Esophagus (tissue), 2 donors: Measurements from ENCODE around the gene HOMER2. TPM values are rescaled to one million over a fixed set of nuclear protein-coding genes. Genes with fewer than 3 reads are reported as not detected.
"Not testable (repeated sequence)": the region's sequence is repeated elsewhere in the genome, so short reads cannot be mapped to it uniquely, and the experiment has no call there.

ENCODE experiments used
- H3K27ac ChIP-seq, 2 donors: one replicate each; pipeline ENCODE4 v1.5.1; 2013; ENCODE audit warnings: low read depth in 2 of 2, mild to moderate bottlenecking in 2 of 2, inconsistent platforms in 1 of 2, low read length in 1 of 2, moderate library complexity in 1 of 2
- H3K27me3 ChIP-seq, 2 donors: one replicate each; pipeline ENCODE4 v1.6.1; 2013; ENCODE audit warnings: low read length in 2 of 2, control low read depth in 1 of 2, mild to moderate bottlenecking in 1 of 2; ENCODE audit not compliant: insufficient read depth in 2 of 2, control insufficient read depth in 1 of 2
- H3K36me3 ChIP-seq, 2 donors: one replicate each; pipeline ENCODE4 v1.6.1; 2013; ENCODE audit warnings: low read length in 1 of 2; ENCODE audit not compliant: control insufficient read depth in 2 of 2, insufficient read depth in 2 of 2
- H3K4me1 ChIP-seq, 2 donors: one replicate each; pipeline ENCODE4 v1.6.1; 2013; ENCODE audit warnings: low read length in 1 of 2; ENCODE audit not compliant: control insufficient read depth in 2 of 2, insufficient read depth in 2 of 2
- H3K4me3 ChIP-seq, 2 donors: one replicate each; pipeline ENCODE4 v1.5.1; 2013; ENCODE audit warnings: low read length in 2 of 2, mild to moderate bottlenecking in 2 of 2, low read depth in 1 of 2, moderate library complexity in 1 of 2
- H3K9me3 ChIP-seq, 2 donors: one replicate each; pipeline ENCODE4 v1.6.1; 2013; ENCODE audit warnings: mild to moderate bottlenecking in 2 of 2, low read depth in 1 of 2, low read length in 1 of 2, moderate library complexity in 1 of 2; ENCODE audit not compliant: control insufficient read depth in 2 of 2, insufficient read depth in 1 of 2
- WGBS, 2 donors: extraction: QIAGEN DNeasy Blood & Tissue Kit; methylation state at CpG; one replicate each; pipeline ENCODE4 v1.1.7; 2013; 5-methylcytosine and 5-hydroxymethylcytosine counted together
- polyA plus RNA-seq, 2 donors: library from polyadenylated mRNA; stranded (reverse); fragments of 200-250 nt; gene quantifications; one replicate each; pipeline ENCODE4 v1.2.3, GENCODE V29; 2013
- donor health status: healthy with polysubstance abuse.
- donor health status: Bipolar disorder and iron deficiency.

HOMER2 gene
- 10 to 100 TPM; 13.8 to 23.0 TPM for polyA plus RNA-seq

GRCh38 chr15:82952158-82953081 lies at the start of gene HOMER2:
Gene HOMER2, minus strand, starts transcription at chr15:82952720. Its CDS starts 185 bp downstream, at chr15:82952535.
- peak within 1 kb of the TSS in 1 of 2 donors; percentile 69 for H3K27ac ChIP-seq

GRCh38 chr15:83000672-83001031 lies 48.1 kb upstream of the HOMER2 start:
- H3K27ac ChIP-seq, H3K4me1 ChIP-seq, H3K9me3 ChIP-seq, H3K4me3 ChIP-seq, H3K36me3 ChIP-seq, H3K27me3 ChIP-seq: not testable (repeated sequence)
- WGBS, 2 donors = 90 to 94% methylated on average over 3 of the region's 3 CpGs

More at GRCh38 chr15:82952158-82953081, at the start of gene HOMER2:
- H3K9me3 ChIP-seq = no peaks in the 10 kb centered on the region
- H3K4me3 ChIP-seq = peak within 1 kb of the TSS; percentile 60 to 86
- peaks cover 0 to 9% of the 10 kb centered on the region in 2 donors for H3K4me1 ChIP-seq
- no peaks in the 10 kb centered on the region for H3K27me3 ChIP-seq
- no peaks in the 10 kb centered on the region for H3K36me3 ChIP-seq
- 1 to 2% methylated on average over 81 to 119 of the region's 119 CpGs for WGBS, 2 donors

GRCh38 chr15:82999905-83000671 lies 47.6 kb upstream of the HOMER2 start:
- Histone ChIP-seq H3K27me3 (no peaks in the 10 kb centered on the region), H3K36me3 (no peaks in the 10 kb centered on the region), H3K9me3 (no peaks in the 10 kb centered on the region), H3K4me1 (no peaks in the 10 kb centered on the region), H3K4me3 (peak overlapping the region; percentile 19 to 41), H3K27ac (peak overlapping the region in 1 of 2 donors; percentile 20)
- WGBS, 2 donors = 10 to 11% methylated on average over 6 of the region's 6 CpGs

- no peak overlapping the region for H3K4me3 ChIP-seq
- H3K4me1 ChIP-seq = no peaks in the 10 kb centered on the region
- no peak overlapping the region for H3K27ac ChIP-seq
- H3K27me3 ChIP-seq = no peaks in the 10 kb centered on the region
- 83 to 89% methylated on average over 6 of the region's 6 CpGs for WGBS, 2 donors
- H3K9me3 ChIP-seq = no peaks in the 10 kb centered on the region
- H3K36me3 ChIP-seq = no peaks in the 10 kb centered on the region
These were observed 46.9 kb upstream of the HOMER2 start for GRCh38 chr15:82999426-82999825.

- WGBS, 2 donors = 61 to 68% methylated on average over 3 of the region's 3 CpGs
- no peaks in the 10 kb centered on the region for H3K27me3 ChIP-seq
- no peaks in the 10 kb centered on the region for H3K9me3 ChIP-seq
- H3K36me3 ChIP-seq = no peaks in the 10 kb centered on the region
- H3K4me3 ChIP-seq = no peak overlapping the region
- no peaks in the 10 kb centered on the region for H3K4me1 ChIP-seq
- no peak overlapping the region for H3K27ac ChIP-seq
These were observed 43.4 kb upstream of the HOMER2 start for GRCh38 chr15:82995938-82996337.

- Histone ChIP-seq H3K27me3 (no peaks in the 10 kb centered on the region), H3K4me1 (no peaks in the 10 kb centered on the region), H3K36me3 (no peaks in the 10 kb centered on the region), H3K27ac (no peak overlapping the region), H3K4me3 (no peak overlapping the region), H3K9me3 (no peaks in the 10 kb centered on the region)
- 74 to 82% methylated on average over 2 of the region's 2 CpGs for whole genome bisulfite sequencing, 2 donors
These were observed 42.6 kb upstream of the HOMER2 start for GRCh38 chr15:82995076-82995475.

GRCh38 chr15:82993144-82993543 lies 40.6 kb upstream of the HOMER2 start:
- no peaks in the 10 kb centered on the region for H3K9me3 ChIP-seq
- no peaks in the 10 kb centered on the region for H3K4me1 ChIP-seq
- H3K4me3 ChIP-seq = no peak overlapping the region
- no peaks in the 10 kb centered on the region for H3K36me3 ChIP-seq
- H3K27ac ChIP-seq = no peak overlapping the region
- 58 to 66% methylated on average over 4 of the region's 4 CpGs for WGBS, 2 donors
- no peaks in the 10 kb centered on the region for H3K27me3 ChIP-seq

- Histone ChIP-seq H3K4me3 (no peak overlapping the region), H3K27ac (no peak overlapping the region), H3K36me3 (no peaks in the 10 kb centered on the region), H3K9me3 (no peaks in the 10 kb centered on the region), H3K27me3 (no peaks in the 10 kb centered on the region), H3K4me1 (no peaks in the 10 kb centered on the region)
- 92 to 94% methylated on average over 3 of the region's 3 CpGs for WGBS, 2 donors
These were observed 40.0 kb upstream of the HOMER2 start for GRCh38 chr15:82992436-82992998.

- Histone ChIP-seq H3K4me3 (peak overlapping the region; percentile 82 to 99), H3K36me3 (no peaks in the 10 kb centered on the region), H3K4me1 (peaks cover 0 to 5% of the 10 kb centered on the region in 2 donors), H3K27ac (peak overlapping the region; percentile 47 to 79), H3K27me3 (no peaks in the 10 kb centered on the region), H3K9me3 (no peaks in the 10 kb centered on the region)
- WGBS, 2 donors = 0 to 1% methylated on average over 12 of the region's 12 CpGs
These were observed 33.9 kb upstream of the HOMER2 start for GRCh38 chr15:82986442-82986780.
